Cardiac fibroblast (primary cell): ENCODE measurements around the gene PTPRN2.

ENCODE experiments used
- DNase-seq, 2 donors: peaks; one replicate each; pipeline versions ENCODE4 v3.0.0 to v3.0.0-alpha.2; 2010; ENCODE audit warnings: low read depth in 2 of 2
- H3K4me3 ChIP-seq, 2 donors: replicated peaks in 1 of 2; 1 replicate in 1 of 2; 2 replicates in 1 of 2; pipeline ENCODE4 v1.5.1; 2011; ENCODE audit warnings: low read depth in 2 of 2, low read length in 2 of 2, mild to moderate bottlenecking in 2 of 2, moderate library complexity in 1 of 2
- CTCF ChIP-seq: IDR thresholded peaks from one replicate; pipeline ENCODE4 v1.5.1; 2011; ENCODE audit warnings: low read depth, mild to moderate bottlenecking, low read length, inconsistent platforms

The PTPRN2 gene

GRCh38 chr7:157521061-157521731 lies 1066.4 kb downstream of the PTPRN2 start:
- no peak overlapping the region for H3K4me3 ChIP-seq
- DNase-seq, result no peak
- TF ChIP-seq CTCF, result no peak

DNA sequence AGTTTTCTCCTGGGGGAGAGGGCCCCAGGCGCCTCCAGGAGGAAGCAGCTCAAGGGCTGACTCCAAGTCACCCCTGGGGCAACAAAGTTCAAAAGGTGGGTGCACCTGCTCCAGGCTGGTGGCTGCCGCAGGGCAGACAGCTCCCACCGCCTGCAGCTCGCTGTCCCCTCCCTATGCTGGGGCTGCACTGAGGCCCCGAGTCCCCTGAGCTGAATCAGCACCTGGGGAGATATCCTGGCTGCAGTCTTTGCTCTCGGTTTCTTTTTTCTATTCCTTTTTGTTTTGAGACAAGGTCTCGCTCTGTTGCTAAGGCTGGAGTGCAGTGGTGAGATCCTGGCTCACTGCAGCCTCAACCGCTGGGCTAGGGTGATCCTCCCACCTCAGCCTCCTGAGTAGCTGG lies 1067.4 kb downstream of the PTPRN2 start:
- DNase-seq, result no peak
- H3K4me3 ChIP-seq, result no peak overlapping the region
- no peak for TF ChIP-seq CTCF

GRCh38 chr7:157519798-157520244 lies 1067.8 kb downstream of the PTPRN2 start:
- DNase-seq, result no peak
- no peak for TF ChIP-seq CTCF
- H3K4me3 ChIP-seq, result no peak overlapping the region

- no peak for TF ChIP-seq CTCF
- no peak overlapping the region for H3K4me3 ChIP-seq
- no peak for DNase-seq
These were observed 1068.4 kb downstream of the PTPRN2 start for GRCh38 chr7:157519246-157519645.

GRCh38 chr7:157518514-157519175 lies 1069.0 kb downstream of the PTPRN2 start:
- no peak for TF ChIP-seq CTCF
- no peak for DNase-seq
- no peak overlapping the region for H3K4me3 ChIP-seq

DNA sequence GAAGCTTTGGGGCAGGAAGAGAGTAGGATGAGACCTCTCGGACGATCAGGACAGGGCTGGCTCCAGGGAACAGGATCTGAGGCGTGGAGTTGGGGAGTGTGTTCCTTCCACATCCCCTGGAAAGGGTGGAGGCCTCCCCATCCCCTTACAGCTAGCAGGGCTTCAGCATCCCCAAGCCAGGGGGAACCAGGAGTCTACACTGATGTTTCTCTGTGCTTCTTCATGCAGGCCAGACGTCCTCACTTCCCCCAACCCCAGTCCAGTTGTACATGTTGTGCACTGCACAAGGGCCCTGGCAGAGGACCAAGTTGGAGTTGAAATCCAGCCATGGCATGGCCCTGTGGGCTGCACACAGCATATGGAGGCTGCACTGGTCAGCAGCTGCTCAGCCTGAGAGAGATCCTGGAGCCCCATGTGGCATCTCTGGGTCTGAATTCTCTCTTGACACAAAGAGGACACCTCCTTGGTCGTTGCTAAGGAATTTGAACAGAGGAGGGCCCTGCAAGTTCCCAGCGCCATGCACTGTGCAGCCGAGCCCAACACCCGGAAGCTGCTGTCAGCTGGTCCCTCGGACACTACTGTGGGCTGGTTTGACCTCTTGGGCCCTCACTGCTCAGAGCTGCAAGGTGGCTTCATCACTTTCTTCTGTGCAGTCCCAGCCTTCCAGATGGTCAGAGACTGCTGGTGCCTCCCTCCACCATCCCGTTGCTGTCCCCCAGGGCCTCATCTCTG lies 1069.7 kb downstream of the PTPRN2 start:
- no peak for TF ChIP-seq CTCF
- no peak overlapping the region for H3K4me3 ChIP-seq
- no peak for DNase-seq
